K562 (cell line): ENCODE measurements around the gene HAUS5. TPM values are rescaled to one million over a fixed set of nuclear protein-coding genes. Genes with fewer than 3 reads are reported as not detected.

Experiments
- ARHGAP35 ChIP-seq: fragments of 450-650 bp; IDR thresholded peaks from 2 replicates; pipeline ENCODE4 v1.6.1; 2018; ENCODE audit not compliant: partially characterized antibody
- HMGN3 ChIP-seq: IDR thresholded peaks from 2 replicates; pipeline ENCODE4 v1.6.1; 2011; ENCODE audit warnings: borderline replicate concordance, low read depth, mild to moderate bottlenecking, mixed read lengths, low read length; ENCODE audit not compliant: insufficient read length; ENCODE audit errors: extremely low read depth
- HNRNPUL1 ChIP-seq: fragments of 200-400 bp; formaldehyde crosslinking; IDR thresholded peaks from 2 replicates; pipeline ENCODE4 v1.6.1; 2017; ENCODE audit warnings: low read length
- NRF1 ChIP-seq, 2 experiments: fragments of 450-650 bp; IDR thresholded peaks in 1 of 2; conservative IDR thresholded peaks in 1 of 2; 2 replicates each; pipeline ENCODE4 v1.6.1; 2014; ENCODE audit warnings: mild to moderate bottlenecking in 2 of 2
- PHB ChIP-seq: fragments of 250-450 bp; sonication (Bioruptor Pico); IDR thresholded peaks from 2 replicates; pipeline ENCODE4 v1.5.0; 2021
- POLR2A ChIP-seq: fragments of 450-650 bp; conservative IDR thresholded peaks from 2 replicates; pipeline ENCODE4 v1.6.1; 2016
- TFE3 ChIP-seq: fragments of 450-650 bp; formaldehyde crosslinking; IDR thresholded peaks from 2 replicates; pipeline ENCODE4 v1.4.0; 2020; ENCODE audit warnings: mild to moderate bottlenecking, mixed read lengths
- TRIM25 ChIP-seq: fragments of 450-650 bp; IDR thresholded peaks from 2 replicates; pipeline ENCODE4 v1.7.0; 2016; ENCODE audit warnings: borderline replicate concordance
- TRIM28 ChIP-seq: fragments of 450-650 bp; IDR thresholded peaks from 2 replicates; pipeline ENCODE4 v1.6.1; 2017
- ZBTB1 ChIP-seq: sonication (generic); formaldehyde crosslinking; IDR thresholded peaks from 2 replicates; pipeline ENCODE4 v1.8.1; 2023; ENCODE audit warnings: missing genetic modification reagents, low read depth, mild to moderate bottlenecking, borderline replicate concordance
- ZNF696 ChIP-seq: fragments of 250-450 bp; sonication (Bioruptor Pico); conservative IDR thresholded peaks from 2 replicates; pipeline ENCODE4 v1.4.0; 2020; ENCODE audit warnings: mild to moderate bottlenecking, moderate library complexity
- polyA plus RNA-seq, 8 experiments: library from polyadenylated mRNA; depleted of rRNA in 4 of 8; stranded (reverse) in 5 of 8; unstranded in 3 of 8; fragments of >200 nt; fragmentation: Nextera tagmentation in 2 of 8; fragmentation: Illumina TruSeq in 1 of 8; extraction: Ambion mirVana in 2 of 8; extraction: Trizol in 1 of 8; gene quantifications; 2 replicates each; pipeline versions ENCODE4 v1.2.1 to v1.2.3, GENCODE V29; 2011 to 2014; ENCODE audit warnings: inconsistent platforms in 1 of 8, missing spikeins in 1 of 8
- total RNA-seq, 7 experiments: library from RNA; depleted of rRNA in 6 of 7; stranded (reverse); fragments of >200 nt in 6 of 7; fragmentation: Illumina TruSeq in 2 of 7; extraction: Trizol in 2 of 7; gene quantifications; 2 replicates each; pipeline versions ENCODE4 v1.2.1 to v1.2.3, GENCODE V29; 2011 to 2021; ENCODE audit warnings: low replicate concordance in 1 of 7
- TF ChIP-seq, protein P1 (sequence below): fragments of 200-600 bp; sonication (generic); IDR thresholded peaks from one replicate; pipeline ENCODE4 v1.6.1; 2012; ENCODE audit warnings: mild to moderate bottlenecking, low read depth, low read length, inconsistent platforms

HAUS5 gene
- total and polyA plus RNA-seq, 9 of the 15 experiments (the other 6 are each of a cell fraction or from before 2014, with no cell fraction given), result 3.5 to 41.3 (median 14.2) TPM

DNA sequence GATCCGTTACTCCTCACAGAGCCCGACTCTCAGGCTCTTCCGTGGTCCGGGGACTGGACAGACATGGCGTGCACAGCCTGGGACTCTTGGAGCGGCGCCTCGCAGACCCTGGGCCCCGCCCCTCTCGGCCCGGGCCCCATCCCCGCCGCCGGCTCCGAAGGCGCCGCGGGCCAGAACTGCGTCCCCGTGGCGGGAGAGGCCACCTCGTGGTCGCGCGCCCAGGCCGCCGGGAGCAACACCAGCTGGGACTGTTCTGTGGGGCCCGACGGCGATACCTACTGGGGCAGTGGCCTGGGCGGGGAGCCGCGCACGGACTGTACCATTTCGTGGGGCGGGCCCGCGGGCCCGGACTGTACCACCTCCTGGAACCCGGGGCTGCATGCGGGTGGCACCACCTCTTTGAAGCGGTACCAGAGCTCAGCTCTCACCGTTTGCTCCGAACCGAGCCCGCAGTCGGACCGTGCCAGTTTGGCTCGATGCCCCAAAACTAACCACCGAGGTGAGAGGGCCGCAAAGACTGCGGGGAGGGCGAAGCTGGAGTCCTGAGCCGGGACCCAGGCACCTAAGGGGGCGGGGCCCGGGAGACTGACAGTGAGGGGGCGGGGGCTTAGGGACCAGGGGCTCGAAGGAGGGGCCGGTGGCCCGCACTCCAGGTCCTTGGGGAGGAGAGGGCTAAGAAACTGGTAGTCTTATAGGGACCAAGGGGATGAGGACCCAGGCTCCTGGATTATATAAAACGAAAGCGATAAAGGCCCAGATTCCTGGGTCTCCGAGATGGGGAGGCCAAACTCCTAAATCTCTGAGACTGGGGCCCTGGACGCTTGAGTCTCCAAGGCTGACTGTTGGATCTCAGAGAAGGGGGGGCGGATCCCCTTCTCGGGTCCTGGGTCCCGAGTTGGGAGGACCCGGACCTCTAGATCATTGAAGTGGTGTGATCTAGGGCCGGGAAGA, 31.0 kb downstream of the HAUS5 start (continued):
- TF ChIP-seq TRIM25 (no peak), ZBTB1 (peak; percentile 83), POLR2A (peak; percentile 86), ARHGAP35 (no peak), HMGN3 (peak; percentile 88), ZNF696 (CRISPR knock-in tag) (no peak), HNRNPUL1 (no peak), PHB (CRISPR knock-in tag) (no peak), TFE3 (CRISPR knock-in tag) (no peak; the same call in 1 of the 2 replicates), NRF1 (conservative IDR thresholded peaks at IDR 0.05 in 1 of 2, IDR thresholded peaks at IDR 0.05 in 1 of 2) (peak; percentile 65 to 70; a peak in 3 of 4 replicates), TRIM28 (peak; percentile 68; the same call in 1 of the 2 replicates)
- TF ChIP-seq, protein P1, sequence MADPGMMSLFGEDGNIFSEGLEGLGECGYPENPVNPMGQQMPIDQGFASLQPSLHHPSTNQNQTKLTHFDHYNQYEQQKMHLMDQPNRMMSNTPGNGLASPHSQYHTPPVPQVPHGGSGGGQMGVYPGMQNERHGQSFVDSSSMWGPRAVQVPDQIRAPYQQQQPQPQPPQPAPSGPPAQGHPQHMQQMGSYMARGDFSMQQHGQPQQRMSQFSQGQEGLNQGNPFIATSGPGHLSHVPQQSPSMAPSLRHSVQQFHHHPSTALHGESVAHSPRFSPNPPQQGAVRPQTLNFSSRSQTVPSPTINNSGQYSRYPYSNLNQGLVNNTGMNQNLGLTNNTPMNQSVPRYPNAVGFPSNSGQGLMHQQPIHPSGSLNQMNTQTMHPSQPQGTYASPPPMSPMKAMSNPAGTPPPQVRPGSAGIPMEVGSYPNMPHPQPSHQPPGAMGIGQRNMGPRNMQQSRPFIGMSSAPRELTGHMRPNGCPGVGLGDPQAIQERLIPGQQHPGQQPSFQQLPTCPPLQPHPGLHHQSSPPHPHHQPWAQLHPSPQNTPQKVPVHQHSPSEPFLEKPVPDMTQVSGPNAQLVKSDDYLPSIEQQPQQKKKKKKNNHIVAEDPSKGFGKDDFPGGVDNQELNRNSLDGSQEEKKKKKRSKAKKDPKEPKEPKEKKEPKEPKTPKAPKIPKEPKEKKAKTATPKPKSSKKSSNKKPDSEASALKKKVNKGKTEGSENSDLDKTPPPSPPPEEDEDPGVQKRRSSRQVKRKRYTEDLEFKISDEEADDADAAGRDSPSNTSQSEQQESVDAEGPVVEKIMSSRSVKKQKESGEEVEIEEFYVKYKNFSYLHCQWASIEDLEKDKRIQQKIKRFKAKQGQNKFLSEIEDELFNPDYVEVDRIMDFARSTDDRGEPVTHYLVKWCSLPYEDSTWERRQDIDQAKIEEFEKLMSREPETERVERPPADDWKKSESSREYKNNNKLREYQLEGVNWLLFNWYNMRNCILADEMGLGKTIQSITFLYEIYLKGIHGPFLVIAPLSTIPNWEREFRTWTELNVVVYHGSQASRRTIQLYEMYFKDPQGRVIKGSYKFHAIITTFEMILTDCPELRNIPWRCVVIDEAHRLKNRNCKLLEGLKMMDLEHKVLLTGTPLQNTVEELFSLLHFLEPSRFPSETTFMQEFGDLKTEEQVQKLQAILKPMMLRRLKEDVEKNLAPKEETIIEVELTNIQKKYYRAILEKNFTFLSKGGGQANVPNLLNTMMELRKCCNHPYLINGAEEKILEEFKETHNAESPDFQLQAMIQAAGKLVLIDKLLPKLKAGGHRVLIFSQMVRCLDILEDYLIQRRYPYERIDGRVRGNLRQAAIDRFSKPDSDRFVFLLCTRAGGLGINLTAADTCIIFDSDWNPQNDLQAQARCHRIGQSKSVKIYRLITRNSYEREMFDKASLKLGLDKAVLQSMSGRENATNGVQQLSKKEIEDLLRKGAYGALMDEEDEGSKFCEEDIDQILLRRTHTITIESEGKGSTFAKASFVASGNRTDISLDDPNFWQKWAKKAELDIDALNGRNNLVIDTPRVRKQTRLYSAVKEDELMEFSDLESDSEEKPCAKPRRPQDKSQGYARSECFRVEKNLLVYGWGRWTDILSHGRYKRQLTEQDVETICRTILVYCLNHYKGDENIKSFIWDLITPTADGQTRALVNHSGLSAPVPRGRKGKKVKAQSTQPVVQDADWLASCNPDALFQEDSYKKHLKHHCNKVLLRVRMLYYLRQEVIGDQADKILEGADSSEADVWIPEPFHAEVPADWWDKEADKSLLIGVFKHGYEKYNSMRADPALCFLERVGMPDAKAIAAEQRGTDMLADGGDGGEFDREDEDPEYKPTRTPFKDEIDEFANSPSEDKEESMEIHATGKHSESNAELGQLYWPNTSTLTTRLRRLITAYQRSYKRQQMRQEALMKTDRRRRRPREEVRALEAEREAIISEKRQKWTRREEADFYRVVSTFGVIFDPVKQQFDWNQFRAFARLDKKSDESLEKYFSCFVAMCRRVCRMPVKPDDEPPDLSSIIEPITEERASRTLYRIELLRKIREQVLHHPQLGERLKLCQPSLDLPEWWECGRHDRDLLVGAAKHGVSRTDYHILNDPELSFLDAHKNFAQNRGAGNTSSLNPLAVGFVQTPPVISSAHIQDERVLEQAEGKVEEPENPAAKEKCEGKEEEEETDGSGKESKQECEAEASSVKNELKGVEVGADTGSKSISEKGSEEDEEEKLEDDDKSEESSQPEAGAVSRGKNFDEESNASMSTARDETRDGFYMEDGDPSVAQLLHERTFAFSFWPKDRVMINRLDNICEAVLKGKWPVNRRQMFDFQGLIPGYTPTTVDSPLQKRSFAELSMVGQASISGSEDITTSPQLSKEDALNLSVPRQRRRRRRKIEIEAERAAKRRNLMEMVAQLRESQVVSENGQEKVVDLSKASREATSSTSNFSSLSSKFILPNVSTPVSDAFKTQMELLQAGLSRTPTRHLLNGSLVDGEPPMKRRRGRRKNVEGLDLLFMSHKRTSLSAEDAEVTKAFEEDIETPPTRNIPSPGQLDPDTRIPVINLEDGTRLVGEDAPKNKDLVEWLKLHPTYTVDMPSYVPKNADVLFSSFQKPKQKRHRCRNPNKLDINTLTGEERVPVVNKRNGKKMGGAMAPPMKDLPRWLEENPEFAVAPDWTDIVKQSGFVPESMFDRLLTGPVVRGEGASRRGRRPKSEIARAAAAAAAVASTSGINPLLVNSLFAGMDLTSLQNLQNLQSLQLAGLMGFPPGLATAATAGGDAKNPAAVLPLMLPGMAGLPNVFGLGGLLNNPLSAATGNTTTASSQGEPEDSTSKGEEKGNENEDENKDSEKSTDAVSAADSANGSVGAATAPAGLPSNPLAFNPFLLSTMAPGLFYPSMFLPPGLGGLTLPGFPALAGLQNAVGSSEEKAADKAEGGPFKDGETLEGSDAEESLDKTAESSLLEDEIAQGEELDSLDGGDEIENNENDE, result no peak
